ENCODE measurements around the gene HDAC4. TPM values are rescaled to one million over a fixed set of nuclear protein-coding genes. Genes with fewer than 3 reads are reported as not detected.

The HDAC4 gene
- total RNA-seq, 2 donors from 2014 or later: 49.8 to 71.7 TPM

GRCh38 chr2:239371726-239372686 is 28.8 kb downstream of the HDAC4 start:
- DNase-seq (no peak), ATAC-seq (replicated peaks in 1 of 2) (no peak)
- H3K4me1 Mint-ChIP-seq (ENCODE audit: low read depth): no peaks in the 10 kb centered on the region
- H3K4me3 Mint-ChIP-seq: no peak overlapping the region
- peaks cover 0 to 2% of the 10 kb centered on the region in 2 donors for H3K36me3 Mint-ChIP-seq (ENCODE audit: insufficient read depth in 2 of 2)
- H3K27me3 Mint-ChIP-seq (ENCODE audit: low read depth): no peaks in the 10 kb centered on the region
- no peak overlapping the region for H3K27ac Mint-ChIP-seq
- H3K9me3 Mint-ChIP-seq: no peaks in the 10 kb centered on the region

DNA sequence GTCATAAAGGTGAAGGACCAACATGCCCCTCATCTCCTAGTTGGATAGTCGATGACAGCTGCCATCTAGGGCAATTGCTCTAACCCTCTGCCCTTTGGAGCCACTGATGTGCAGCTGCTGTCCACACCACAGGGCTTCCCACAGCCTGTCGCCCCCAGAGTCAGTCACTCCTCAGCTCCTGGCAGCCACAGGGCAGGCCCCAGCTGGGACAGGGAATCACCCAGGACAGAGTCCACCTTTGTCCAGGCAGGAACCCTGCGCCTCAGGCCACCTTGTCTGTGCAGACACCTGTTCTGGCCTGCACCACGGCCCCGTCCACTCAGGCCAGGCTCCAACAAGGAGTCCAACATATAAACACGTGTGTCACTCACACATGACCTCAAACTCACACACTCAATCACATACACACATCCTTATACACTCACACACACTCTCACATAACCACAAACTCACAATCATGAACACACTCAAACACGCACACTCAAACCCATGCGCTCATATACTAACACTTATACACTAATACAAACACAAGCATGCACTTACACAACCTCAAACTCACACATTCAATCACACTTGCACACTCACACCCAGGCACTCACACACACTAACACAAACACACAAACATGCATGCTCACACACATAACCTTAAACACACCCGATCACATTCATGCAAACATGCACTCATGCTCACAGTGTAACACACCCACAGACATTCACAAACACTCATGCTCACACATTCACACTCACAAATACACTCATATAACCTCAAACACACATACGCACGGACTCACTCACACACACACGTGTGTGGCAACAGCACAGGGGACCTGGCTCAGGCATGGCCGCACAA is 29.7 kb downstream of the HDAC4 start:
- Mint-ChIP-seq H3K27ac (no peak overlapping the region), H3K27me3 (ENCODE audit: low read depth) (no peaks in the 10 kb centered on the region), H3K4me1 (ENCODE audit: low read depth) (no peaks in the 10 kb centered on the region), H3K36me3 (ENCODE audit: insufficient read depth in 2 of 2) (peaks cover 0 to 2% of the 10 kb centered on the region in 2 donors), H3K9me3 (no peaks in the 10 kb centered on the region), H3K4me3 (peak overlapping the region in 1 of 2 donors; percentile 89)
- DNase-seq: no peak
- ATAC-seq (replicated peaks in 1 of 2): no peak

DNA sequence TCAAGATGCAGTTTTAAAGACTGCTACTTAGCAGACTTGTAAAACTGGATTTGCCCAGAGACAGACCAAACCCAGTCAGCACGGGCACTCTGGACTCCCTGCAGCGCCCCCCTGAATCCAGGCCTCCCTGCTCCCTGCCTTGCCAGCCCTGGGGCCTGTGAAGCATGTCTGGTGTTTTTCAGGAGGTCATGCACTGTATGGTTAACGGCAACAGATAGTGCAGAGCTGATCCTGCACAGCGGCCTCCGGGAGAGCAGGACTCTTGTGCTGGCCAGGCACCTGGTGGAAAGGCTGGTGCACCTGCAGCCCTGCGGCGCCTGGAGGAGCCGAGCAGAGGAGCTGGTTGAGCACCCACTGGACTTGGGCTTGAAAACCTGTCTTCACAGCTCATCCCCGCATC is 30.4 kb downstream of the HDAC4 start:
- no peaks in the 10 kb centered on the region for H3K9me3 Mint-ChIP-seq
- H3K4me3 Mint-ChIP-seq: peak overlapping the region in 1 of 2 donors; percentile 89
- H3K36me3 Mint-ChIP-seq (ENCODE audit: insufficient read depth in 2 of 2): peaks cover 2 to 3% of the 10 kb centered on the region in 2 donors
- H3K27ac Mint-ChIP-seq: peak overlapping the region; percentile 93
- no peaks in the 10 kb centered on the region for H3K4me1 Mint-ChIP-seq (ENCODE audit: low read depth)
- DNase-seq (no peak), ATAC-seq (replicated peaks in 1 of 2) (no peak)
- H3K27me3 Mint-ChIP-seq (ENCODE audit: low read depth): no peaks in the 10 kb centered on the region

DNA sequence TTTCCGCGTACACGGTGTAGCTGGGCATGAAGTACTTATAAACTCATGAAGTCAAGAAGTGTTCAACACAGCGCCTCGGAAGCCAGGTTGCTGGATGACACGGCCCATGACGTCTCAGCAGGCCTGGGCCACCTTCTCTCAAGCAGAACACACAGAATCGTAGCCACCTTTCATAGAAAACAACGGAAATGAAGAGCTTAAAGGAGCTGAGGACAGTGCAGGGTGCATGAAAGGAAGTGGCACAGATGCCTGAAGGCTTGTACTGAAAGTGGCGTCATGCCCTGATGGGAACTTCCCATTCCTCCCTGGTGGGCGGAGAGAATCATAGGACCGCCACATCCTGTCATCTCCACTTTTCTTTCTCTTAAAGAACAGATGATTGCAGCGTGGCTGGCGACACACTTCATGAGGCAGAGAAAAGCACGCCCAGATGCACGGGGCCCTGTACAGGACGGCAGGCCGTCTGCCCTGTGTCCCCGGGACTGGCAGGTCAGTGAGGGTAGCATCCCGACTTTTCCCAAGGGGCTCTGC is 31.1 kb downstream of the HDAC4 start:
- H3K27me3 Mint-ChIP-seq (ENCODE audit: low read depth): no peaks in the 10 kb centered on the region
- ATAC-seq (replicated peaks in 1 of 2) (peak; percentile 97), DNase-seq (peak; percentile 80 to 86)
- no peaks in the 10 kb centered on the region for H3K9me3 Mint-ChIP-seq
- peak overlapping the region; percentile 93 for H3K27ac Mint-ChIP-seq
- H3K4me3 Mint-ChIP-seq: peak overlapping the region in 1 of 2 donors; percentile 89
- H3K4me1 Mint-ChIP-seq (ENCODE audit: low read depth): peaks cover 6% of the 10 kb centered on the region
- H3K36me3 Mint-ChIP-seq (ENCODE audit: insufficient read depth in 2 of 2): peaks cover 2 to 7% of the 10 kb centered on the region in 2 donors

DNA sequence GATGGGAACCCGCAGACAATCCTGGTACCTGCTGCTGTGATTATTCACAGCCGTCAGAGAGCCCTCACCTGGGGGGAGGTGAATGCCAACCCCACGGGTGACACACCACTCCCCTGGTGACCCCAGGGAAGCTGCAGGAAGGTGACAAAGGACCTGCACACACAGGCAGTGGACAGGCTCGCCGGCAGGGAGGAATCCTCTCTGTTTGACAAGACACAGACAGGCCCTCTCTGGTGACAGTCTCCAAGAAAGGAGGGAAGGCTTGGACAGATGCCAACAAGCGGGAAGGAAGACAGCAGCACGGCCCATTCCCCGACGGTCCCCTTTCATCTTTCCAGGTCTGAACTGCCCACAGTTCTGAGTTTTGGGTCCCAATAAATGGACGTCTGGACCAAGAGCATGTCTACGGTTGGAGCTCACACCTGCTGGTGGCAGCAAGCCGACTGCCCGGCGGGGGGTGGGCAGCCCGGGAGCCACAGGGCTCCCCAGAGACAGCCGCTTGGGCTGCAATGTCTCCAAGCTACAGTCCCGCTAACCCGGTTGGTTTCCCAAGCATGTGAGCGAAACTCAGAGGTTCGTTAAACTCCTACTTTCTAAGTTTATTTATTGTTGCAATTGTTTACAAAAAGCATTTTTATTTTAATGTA is 31.8 kb downstream of the HDAC4 start:
- Mint-ChIP-seq H3K27me3 (ENCODE audit: low read depth) (no peaks in the 10 kb centered on the region), H3K27ac (no peak overlapping the region), H3K4me1 (ENCODE audit: low read depth) (peaks cover 13% of the 10 kb centered on the region), H3K9me3 (no peaks in the 10 kb centered on the region), H3K36me3 (ENCODE audit: insufficient read depth in 2 of 2) (peaks cover 2 to 7% of the 10 kb centered on the region in 2 donors), H3K4me3 (no peak overlapping the region)
- DNase-seq (no peak), ATAC-seq (replicated peaks in 1 of 2) (no peak)

DNA sequence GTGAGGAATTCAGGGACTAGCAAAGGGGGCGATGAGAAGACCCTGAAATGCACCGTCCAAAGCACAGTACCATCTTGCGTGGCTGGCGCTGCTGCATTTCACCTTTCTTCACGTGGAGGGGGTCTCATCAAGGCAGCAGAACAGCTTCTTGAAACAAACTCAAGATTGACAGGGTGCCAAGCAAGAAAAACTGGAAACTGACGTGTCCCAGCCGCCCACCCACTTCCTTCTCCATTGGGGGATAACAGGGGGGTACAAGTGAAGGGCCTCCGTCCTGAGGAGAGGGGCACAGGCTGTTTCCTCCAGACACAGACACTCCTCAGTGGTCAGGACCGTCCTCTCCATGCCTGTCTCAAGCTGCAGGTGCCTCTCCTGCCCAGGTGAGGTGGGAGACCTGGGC is 32.5 kb downstream of the HDAC4 start:
- Mint-ChIP-seq H3K27ac (no peak overlapping the region), H3K9me3 (no peaks in the 10 kb centered on the region)
- DNase-seq: no peak

GRCh38 chr2:239366740-239367139 is 34.1 kb downstream of the HDAC4 start:
- DNase-seq (no peak), ATAC-seq (replicated peaks in 1 of 2) (no peak)
- Mint-ChIP-seq H3K27me3 (ENCODE audit: low read depth) (no peaks in the 10 kb centered on the region), H3K4me3 (no peak overlapping the region), H3K4me1 (ENCODE audit: low read depth) (peaks cover 25% of the 10 kb centered on the region), H3K36me3 (ENCODE audit: insufficient read depth in 2 of 2) (peaks cover 2 to 10% of the 10 kb centered on the region in 2 donors), H3K9me3 (no peaks in the 10 kb centered on the region), H3K27ac (no peak overlapping the region)

More for the DNA sequence above, 32.5 kb downstream of the HDAC4 start:
- no peak for ATAC-seq (replicated peaks in 1 of 2)
- Mint-ChIP-seq H3K4me1 (ENCODE audit: low read depth) (peaks cover 20% of the 10 kb centered on the region), H3K27me3 (ENCODE audit: low read depth) (no peaks in the 10 kb centered on the region), H3K4me3 (no peak overlapping the region), H3K36me3 (ENCODE audit: insufficient read depth in 2 of 2) (peaks cover 2 to 10% of the 10 kb centered on the region in 2 donors)

GRCh38 chr2:239365782-239366435 is 34.9 kb downstream of the HDAC4 start:
- Mint-ChIP-seq H3K4me3 (no peak overlapping the region), H3K36me3 (ENCODE audit: insufficient read depth in 2 of 2) (peaks cover 2 to 10% of the 10 kb centered on the region in 2 donors), H3K4me1 (ENCODE audit: low read depth) (peaks cover 29% of the 10 kb centered on the region), H3K27me3 (ENCODE audit: low read depth) (no peaks in the 10 kb centered on the region), H3K9me3 (no peaks in the 10 kb centered on the region), H3K27ac (no peak overlapping the region)
- no peak for ATAC-seq (replicated peaks in 1 of 2)
- DNase-seq: no peak

DNA sequence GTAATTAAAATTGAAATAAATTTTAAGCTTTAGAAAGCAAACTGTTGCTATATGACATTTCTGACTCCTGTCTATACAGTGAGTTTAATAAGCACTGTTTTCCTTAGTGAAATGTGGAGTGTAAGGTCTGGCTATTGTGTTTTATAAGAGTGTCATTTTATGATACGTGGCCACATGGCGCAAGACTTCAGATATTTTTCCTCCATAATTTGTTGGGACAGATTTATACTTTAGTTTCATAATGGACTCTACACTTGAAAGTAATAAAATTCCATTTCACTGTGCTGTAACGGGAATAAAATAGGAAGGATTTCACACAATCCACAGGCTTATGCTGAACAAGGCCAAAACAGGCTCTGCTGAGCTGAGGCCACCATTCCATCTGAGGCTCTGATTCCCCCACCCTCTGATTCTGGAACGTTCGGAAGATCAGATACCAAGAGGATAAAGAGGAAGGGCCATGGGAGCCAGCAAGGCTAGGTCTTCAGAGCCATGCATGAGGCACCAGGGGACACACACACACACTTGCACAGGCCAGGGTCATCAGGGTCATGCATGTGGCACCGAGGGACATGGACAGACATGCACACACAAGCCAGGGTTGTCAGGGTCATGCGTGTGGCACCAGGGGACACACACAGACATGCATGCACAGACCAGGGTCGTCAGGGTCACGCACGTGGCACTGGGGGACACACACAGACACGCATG is 35.6 kb downstream of the HDAC4 start:
- Mint-ChIP-seq H3K36me3 (ENCODE audit: insufficient read depth in 2 of 2) (peaks cover 2 to 10% of the 10 kb centered on the region in 2 donors), H3K27ac (no peak overlapping the region)
- ATAC-seq (replicated peaks in 1 of 2): no peak

DNA sequence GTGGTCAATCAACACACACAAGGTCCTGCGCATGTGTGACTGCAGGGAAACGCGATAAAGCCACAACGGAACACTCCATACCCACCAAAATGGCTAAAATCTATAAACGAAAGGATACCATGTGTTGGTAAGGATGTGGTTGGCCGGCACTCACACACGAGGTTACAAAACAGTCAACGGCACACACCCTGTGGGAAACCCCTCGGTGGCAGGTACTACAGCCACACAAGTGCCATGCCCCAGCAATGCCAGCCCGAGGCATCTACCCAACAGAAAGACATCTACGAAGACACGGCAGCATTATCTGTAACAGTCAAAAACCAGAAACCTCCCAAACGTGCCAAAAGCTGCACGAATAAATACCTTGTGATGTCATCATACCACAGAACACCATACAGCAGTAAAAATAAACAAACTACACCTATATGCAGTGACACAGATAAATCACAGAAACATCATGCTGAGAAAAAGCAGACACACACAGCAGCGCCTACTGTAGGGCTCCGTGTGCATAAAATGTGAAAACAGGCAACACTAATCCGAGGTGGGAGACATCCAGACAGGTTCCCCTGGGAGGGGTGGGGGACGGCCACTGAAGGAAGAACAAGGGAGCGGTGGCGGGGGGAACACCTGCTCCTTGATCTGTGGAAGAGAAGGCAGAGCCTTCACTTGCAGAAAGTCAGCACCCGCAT is 36.7 kb downstream of the HDAC4 start:
- Mint-ChIP-seq H3K4me1 (ENCODE audit: low read depth) (peaks cover 40% of the 10 kb centered on the region), H3K27ac (no peak overlapping the region), H3K36me3 (ENCODE audit: insufficient read depth in 2 of 2) (peaks cover 0 to 10% of the 10 kb centered on the region in 2 donors), H3K9me3 (no peaks in the 10 kb centered on the region), H3K27me3 (ENCODE audit: low read depth) (no peaks in the 10 kb centered on the region), H3K4me3 (peak overlapping the region in 1 of 2 donors; percentile 56)
- DNase-seq (peak; percentile 23 to 33), ATAC-seq (replicated peaks in 1 of 2) (peak; percentile 76 to 90)

More for the DNA sequence above, 35.6 kb downstream of the HDAC4 start:
- peaks cover 35% of the 10 kb centered on the region for H3K4me1 Mint-ChIP-seq (ENCODE audit: low read depth)
- no peaks in the 10 kb centered on the region for H3K27me3 Mint-ChIP-seq (ENCODE audit: low read depth)
- no peak for DNase-seq
- H3K4me3 Mint-ChIP-seq: no peak overlapping the region
- H3K9me3 Mint-ChIP-seq: no peaks in the 10 kb centered on the region

GRCh38 chr2:239362507-239362906 is 38.3 kb downstream of the HDAC4 start:
- H3K4me3 Mint-ChIP-seq: no peak overlapping the region
- H3K27me3 Mint-ChIP-seq (ENCODE audit: low read depth): no peaks in the 10 kb centered on the region
- peaks cover 0 to 16% of the 10 kb centered on the region in 2 donors for H3K36me3 Mint-ChIP-seq (ENCODE audit: insufficient read depth in 2 of 2)
- ATAC-seq (replicated peaks in 1 of 2) (no peak), DNase-seq (no peak)
- no peaks in the 10 kb centered on the region for H3K9me3 Mint-ChIP-seq
- H3K27ac Mint-ChIP-seq: no peak overlapping the region
- H3K4me1 Mint-ChIP-seq (ENCODE audit: low read depth): peaks cover 40% of the 10 kb centered on the region

Measured in activated T-cell treated with anti-CD3 and anti-CD28 coated beads, Interleukin-2, amount 50 U/mL, for 72 hours (primary cell).